SK-N-SH treated with all-trans-retinoic acid at 6 μM for 48 hours (cell line): Measurements from ENCODE around the gene DOCK4.

Experiments used
- ATAC-seq: fragments of 200-7000 bp; cut with Tn5 transposase; 3 replicates; pipeline ENCODE4 v1.9.1; 2020; ENCODE audit warnings: mild to moderate bottlenecking, moderate library complexity
- ARNTL ChIP-seq: fragments of 450-650 bp; formaldehyde crosslinking; IDR thresholded peaks from 2 replicates; pipeline ENCODE4 v1.5.0; 2020; ENCODE audit warnings: low read depth, mild to moderate bottlenecking, moderate library complexity, borderline replicate concordance
- CSDC2 ChIP-seq: fragments of 250-450 bp; sonication (Bioruptor Pico); IDR thresholded peaks from 2 replicates; pipeline ENCODE4 v1.5.0; 2020; ENCODE audit warnings: mild to moderate bottlenecking, moderate library complexity
- CSRNP3 ChIP-seq: fragments of 250-450 bp; sonication (Bioruptor Pico); IDR thresholded peaks from 2 replicates; pipeline ENCODE4 v1.5.1; 2021; ENCODE audit warnings: mild to moderate bottlenecking, moderate library complexity
- ESRRG ChIP-seq: fragments of 250-450 bp; sonication (Bioruptor Pico); IDR thresholded peaks from 2 replicates; pipeline ENCODE4 v1.6.1; 2021; ENCODE audit warnings: mild to moderate bottlenecking
- GLIS3 ChIP-seq: fragments of 250-450 bp; sonication (Bioruptor Pico); IDR thresholded peaks from 2 replicates; pipeline ENCODE4 v1.5.0; 2020; ENCODE audit warnings: mild to moderate bottlenecking, moderate library complexity
- ISL1 ChIP-seq: fragments of 250-450 bp; sonication (Bioruptor Pico); IDR thresholded peaks from 2 replicates; pipeline ENCODE4 v2.1.2; 2022; ENCODE audit warnings: mild to moderate bottlenecking, moderate library complexity
- OSR1 ChIP-seq: fragments of 250-450 bp; sonication (Bioruptor Pico); IDR thresholded peaks from 2 replicates; pipeline ENCODE4 v1.8.0; 2022; ENCODE audit warnings: moderate library complexity, mild to moderate bottlenecking, inconsistent platforms
- PATZ1 ChIP-seq: fragments of 250-450 bp; sonication (Bioruptor Pico); IDR thresholded peaks from 2 replicates; pipeline ENCODE4 v1.8.0; 2020; ENCODE audit warnings: mild to moderate bottlenecking, moderate library complexity, borderline replicate concordance
- PPARA ChIP-seq: fragments of 250-450 bp; sonication (Bioruptor Pico); IDR thresholded peaks from 2 replicates; pipeline ENCODE4 v1.5.0; 2020; ENCODE audit warnings: mild to moderate bottlenecking, borderline replicate concordance
- RARB ChIP-seq: fragments of 250-450 bp; sonication (Bioruptor Pico); IDR thresholded peaks from 2 replicates; pipeline ENCODE4 v1.8.0; 2021; ENCODE audit warnings: mild to moderate bottlenecking, moderate library complexity
- SNAI2 ChIP-seq: fragments of 250-450 bp; sonication (Bioruptor Pico); IDR thresholded peaks from 2 replicates; pipeline ENCODE4 v1.5.0; 2020; ENCODE audit warnings: mild to moderate bottlenecking, moderate library complexity
- TCF4 ChIP-seq: fragments of 250-450 bp; sonication (Bioruptor Pico); IDR thresholded peaks from 2 replicates; pipeline ENCODE4 v1.8.0; 2021; ENCODE audit warnings: mild to moderate bottlenecking, moderate library complexity, borderline replicate concordance
- TOX ChIP-seq: fragments of 250-450 bp; sonication (Bioruptor Pico); IDR thresholded peaks from 2 replicates; pipeline ENCODE4 v1.8.0; 2021; ENCODE audit warnings: mild to moderate bottlenecking, moderate library complexity, borderline replicate concordance
- TSHZ2 ChIP-seq: fragments of 250-450 bp; sonication (Bioruptor Pico); IDR thresholded peaks from 2 replicates; pipeline ENCODE4 v1.5.0; 2020; ENCODE audit warnings: mild to moderate bottlenecking, moderate library complexity
- ZC3H10 ChIP-seq: fragments of 250-450 bp; sonication (Bioruptor Pico); IDR thresholded peaks from 2 replicates; pipeline ENCODE4 v1.5.1; 2021; ENCODE audit warnings: mild to moderate bottlenecking, moderate library complexity
- ZFP3 ChIP-seq: fragments of 250-450 bp; sonication (Bioruptor Pico); IDR thresholded peaks from 2 replicates; pipeline ENCODE4 v1.5.0; 2020; ENCODE audit warnings: mild to moderate bottlenecking, moderate library complexity
- ZFP30 ChIP-seq: fragments of 450-650 bp; formaldehyde crosslinking; IDR thresholded peaks from 2 replicates; pipeline ENCODE4 v1.5.0; 2022; ENCODE audit warnings: mild to moderate bottlenecking, moderate library complexity
- ZNF565 ChIP-seq: fragments of 450-650 bp; formaldehyde crosslinking; conservative IDR thresholded peaks from 2 replicates; pipeline ENCODE4 v1.5.0; 2020; ENCODE audit warnings: low read depth, mild to moderate bottlenecking, moderate library complexity
- ZNF70 ChIP-seq: fragments of 450-650 bp; formaldehyde crosslinking; IDR thresholded peaks from 2 replicates; pipeline ENCODE4 v1.5.0; 2020; ENCODE audit warnings: mild to moderate bottlenecking, moderate library complexity
- ZNF8 ChIP-seq: fragments of 450-650 bp; formaldehyde crosslinking; IDR thresholded peaks from 2 replicates; pipeline ENCODE4 v1.5.0; 2020; ENCODE audit warnings: mild to moderate bottlenecking, moderate library complexity

Gene DOCK4

GRCh38 chr7:112202816-112203215 is 3.4 kb downstream of the DOCK4 start:
- no peak for ATAC-seq
- TF ChIP-seq ZFP30 (no peak), ARNTL (CRISPR knock-in tag) (no peak), ZNF70 (no peak), OSR1 (no peak), PATZ1 (CRISPR knock-in tag) (no peak), ZC3H10 (no peak), TCF4 (no peak), ZFP3 (CRISPR knock-in tag) (no peak), ZNF565 (CRISPR knock-in tag) (no peak), GLIS3 (CRISPR knock-in tag) (no peak), ISL1 (CRISPR knock-in tag) (no peak), CSRNP3 (CRISPR knock-in tag) (no peak), CSDC2 (CRISPR knock-in tag) (no peak), ZNF8 (CRISPR knock-in tag) (no peak), SNAI2 (no peak), TSHZ2 (no peak), TOX (CRISPR knock-in tag) (no peak), PPARA (no peak), ESRRG (CRISPR knock-in tag) (no peak)

- no peak for ATAC-seq
Measured at GRCh38 chr7:112201839-112202238, 4.4 kb downstream of the DOCK4 start.

More at GRCh38 chr7:112201839-112202238, 4.4 kb downstream of the DOCK4 start:
- TF ChIP-seq PATZ1 (CRISPR knock-in tag) (no peak), ZFP3 (CRISPR knock-in tag) (no peak), RARB (CRISPR knock-in tag) (no peak), TCF4 (no peak), PPARA (no peak), GLIS3 (CRISPR knock-in tag) (no peak), CSRNP3 (CRISPR knock-in tag) (no peak), SNAI2 (no peak), ARNTL (CRISPR knock-in tag) (no peak), ZC3H10 (no peak), TSHZ2 (no peak), ZFP30 (no peak), ESRRG (CRISPR knock-in tag) (no peak), ZNF8 (CRISPR knock-in tag) (no peak)
